Erythroblast (primary cell): ENCODE data around the gene LEFTY2.

Experiments used
- GATA1 ChIP-seq: IDR thresholded peaks from 2 replicates; pipeline ENCODE4 v1.6.1; 2011; ENCODE audit warnings: low read depth, mild to moderate bottlenecking, control low read depth, low read length, moderate library complexity
- POLR2A ChIP-seq: IDR thresholded peaks from 2 replicates; pipeline ENCODE4 v1.6.1; 2011; ENCODE audit warnings: mild to moderate bottlenecking, low read length

DNA sequence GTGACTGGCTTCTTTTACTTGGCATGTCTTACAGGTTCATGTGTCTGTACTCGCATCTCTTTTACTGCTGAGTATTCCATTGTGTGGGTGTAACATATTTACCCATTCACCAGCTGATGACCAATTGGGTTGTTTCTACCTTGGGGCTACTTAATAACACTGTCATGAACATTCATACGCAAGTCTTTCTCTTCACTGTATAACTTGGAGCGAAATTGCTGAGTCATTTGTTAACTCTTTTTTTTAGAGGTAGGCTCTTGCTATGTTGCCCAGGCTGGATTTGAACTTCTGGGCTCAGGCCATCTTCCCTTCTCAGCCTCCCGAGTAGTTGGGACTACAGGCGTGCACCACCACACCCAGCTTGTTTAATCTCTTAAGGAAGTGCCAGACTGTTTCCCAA, 23.5 kb downstream of the LEFTY2 start:
- TF ChIP-seq POLR2A (no peak), GATA1 (no peak)
